ENCODE data around the gene CDC42BPG.
"Not testable (repeated sequence)": the region's sequence is repeated elsewhere in the genome, so short reads cannot be mapped to it uniquely, and the experiment has no call there.

The CDC42BPG gene

DNA sequence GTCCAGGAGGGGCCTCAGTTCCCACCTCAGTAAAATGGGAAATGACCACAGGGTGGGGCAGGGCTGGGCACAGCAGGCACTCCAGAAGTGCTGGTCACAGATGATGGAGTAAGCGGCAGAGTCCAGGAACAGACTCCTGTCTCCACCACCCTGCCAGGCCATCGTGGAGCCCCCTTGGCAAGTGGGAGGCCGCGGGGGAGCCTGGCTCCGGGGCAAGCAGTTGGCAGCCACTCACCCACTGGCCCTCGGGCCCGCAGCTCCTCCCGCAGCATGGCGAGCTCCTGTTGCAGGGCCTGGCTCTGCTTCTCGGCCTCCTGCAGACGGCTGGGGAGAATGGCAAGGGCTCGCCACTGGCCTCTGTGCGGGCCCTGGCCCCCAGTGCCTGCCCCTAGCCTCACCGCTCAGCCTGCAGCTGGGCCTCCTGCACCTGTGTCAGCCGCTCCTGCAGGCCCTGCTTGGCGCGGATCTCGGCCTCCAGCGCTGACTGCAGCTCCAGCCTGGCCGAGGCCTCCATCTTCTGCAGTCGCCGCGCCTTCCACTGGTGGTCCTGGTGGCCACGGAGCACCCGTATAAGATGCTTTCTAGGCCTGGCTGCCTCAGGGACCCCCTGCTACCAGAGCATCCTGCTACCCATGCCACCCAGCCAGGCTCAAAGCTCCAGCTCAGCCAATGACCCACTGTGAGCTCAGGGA, 10.3 kb downstream of the CDC42BPG start:
- no peak for DNase-seq

DNA sequence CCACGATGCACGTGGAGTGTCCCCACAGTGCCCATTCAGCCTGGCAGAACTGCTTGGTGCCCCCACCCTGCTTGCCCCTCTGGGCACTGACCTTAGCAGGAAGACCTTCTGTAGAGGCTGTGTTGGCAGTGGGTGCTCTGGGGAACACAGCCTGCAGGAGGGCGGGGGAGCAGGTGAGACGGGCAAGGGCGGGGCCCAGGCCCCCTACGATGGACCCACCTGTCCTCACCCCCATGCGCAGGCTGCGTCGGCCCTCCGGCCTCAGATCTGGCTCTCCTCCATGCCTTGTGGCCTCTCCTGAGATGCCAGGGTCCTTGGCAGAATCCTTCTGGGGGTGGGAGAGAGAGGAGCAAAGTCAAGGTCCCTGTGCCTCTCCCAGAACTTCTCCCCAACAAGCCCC, 10.9 kb downstream of the CDC42BPG start:
- no peak for DNase-seq

DNA sequence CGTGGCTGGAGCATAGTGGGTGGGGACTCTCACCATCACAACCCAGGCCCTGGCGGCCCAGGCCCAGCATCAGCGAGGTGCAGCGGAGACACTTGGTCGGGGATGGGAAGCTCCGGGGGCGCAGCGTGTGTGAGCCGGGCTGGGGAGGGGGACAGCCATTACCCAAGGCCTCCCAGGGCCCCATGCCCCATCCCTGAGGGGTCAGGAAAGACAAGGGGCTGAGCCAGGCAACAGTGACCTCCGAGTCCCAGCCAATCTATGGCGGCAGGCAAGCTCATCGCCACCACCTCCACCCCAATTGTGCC, 11.3 kb downstream of the CDC42BPG start:
- no peak for DNase-seq

DNA sequence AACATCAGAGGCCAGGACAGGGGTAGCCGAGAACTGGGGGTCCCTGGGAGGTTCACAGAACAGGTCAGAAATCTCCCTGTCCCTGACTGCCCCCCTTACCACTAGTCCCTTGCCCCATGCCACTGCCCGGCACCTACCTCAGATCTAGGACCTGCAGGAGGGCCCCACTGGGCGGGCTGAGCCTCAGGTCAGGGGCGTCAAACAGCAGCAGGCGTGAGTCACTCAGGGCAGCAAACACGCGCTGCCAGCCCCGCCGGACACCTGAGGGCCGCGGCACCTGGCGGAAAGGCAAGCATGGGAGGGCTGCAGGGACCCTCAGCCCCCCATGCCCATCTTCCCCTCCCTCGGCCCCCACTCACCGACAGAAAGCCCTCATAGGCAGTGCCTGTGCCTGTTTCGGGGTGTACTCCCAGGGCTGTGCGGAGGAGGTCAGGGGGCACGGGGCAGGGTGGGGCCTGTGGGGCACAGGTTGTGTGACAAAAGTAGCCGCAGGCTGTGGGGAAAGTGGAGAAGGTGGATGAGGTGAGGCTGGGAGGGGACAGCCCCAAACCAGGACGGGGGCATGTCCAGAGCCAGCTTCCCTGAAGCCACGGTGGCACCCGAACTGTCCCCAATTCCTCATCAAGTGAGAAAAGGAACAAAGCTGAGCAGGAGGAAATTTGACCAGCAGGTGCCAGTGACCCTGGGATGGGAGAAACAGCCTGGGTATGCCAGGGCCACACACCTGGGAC, 11.8 kb downstream of the CDC42BPG start:
- DNase-seq, result no peak

DNA sequence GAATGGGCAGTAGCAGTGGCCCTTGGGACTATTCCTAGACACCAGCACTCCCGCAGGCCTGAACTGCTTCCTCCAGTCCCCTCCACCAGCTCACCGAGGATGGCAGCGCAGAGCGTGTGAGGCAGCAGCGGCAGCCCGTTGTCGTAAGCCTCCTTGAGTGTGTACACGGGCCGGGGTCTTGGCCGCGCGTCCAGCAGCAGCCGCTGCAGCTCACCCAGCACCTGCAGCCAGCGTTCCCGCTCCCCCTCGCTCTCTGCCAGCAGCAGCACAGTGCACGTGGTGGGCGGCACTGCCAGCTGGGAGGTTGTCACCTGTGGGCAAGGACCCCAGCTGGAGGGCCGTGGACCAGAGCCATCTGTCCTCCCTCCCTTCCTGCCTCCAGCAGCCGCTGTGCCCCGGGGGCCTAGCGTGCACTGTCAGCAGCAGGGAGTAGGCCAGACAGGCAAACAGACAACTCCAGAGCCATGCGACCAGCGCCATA, 13.0 kb downstream of the CDC42BPG start:
- DNase-seq, result no peak

DNA sequence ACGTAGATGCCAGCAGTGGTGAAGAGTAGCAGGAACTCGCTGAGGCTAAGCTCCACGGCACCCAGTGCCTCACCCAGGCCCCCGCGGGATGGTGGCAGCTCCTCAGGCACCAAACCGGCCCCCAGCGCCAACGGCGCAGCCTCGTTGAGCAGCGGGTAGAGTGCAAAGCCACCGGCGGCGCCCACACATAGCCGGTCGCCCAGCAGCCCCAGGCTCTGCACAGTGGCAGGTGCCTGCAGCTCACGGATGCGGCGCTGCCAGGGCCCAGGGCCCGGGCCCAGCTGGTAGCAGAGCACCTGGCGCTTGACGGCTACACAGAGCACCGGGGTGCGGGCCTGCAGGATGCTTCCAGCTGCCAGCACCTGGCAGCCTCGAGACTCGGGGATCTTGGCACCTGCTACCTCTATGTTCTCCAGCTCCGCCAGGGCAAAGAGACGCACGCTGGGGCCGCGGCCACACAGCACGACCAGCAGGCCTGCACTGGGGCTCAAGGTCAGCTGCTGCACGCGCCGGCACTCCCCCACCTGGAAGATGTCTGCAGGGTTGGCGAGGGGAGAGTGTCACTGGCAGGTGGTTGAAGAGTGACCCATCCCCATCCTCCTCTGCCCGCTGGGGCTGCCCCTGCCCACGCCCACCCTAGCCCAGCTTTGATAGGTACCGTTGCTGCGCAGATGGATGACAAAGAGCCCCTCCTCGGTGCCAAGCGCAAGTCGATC, 14.8 kb downstream of the CDC42BPG start:
- DNase-seq, result no peak

DNA sequence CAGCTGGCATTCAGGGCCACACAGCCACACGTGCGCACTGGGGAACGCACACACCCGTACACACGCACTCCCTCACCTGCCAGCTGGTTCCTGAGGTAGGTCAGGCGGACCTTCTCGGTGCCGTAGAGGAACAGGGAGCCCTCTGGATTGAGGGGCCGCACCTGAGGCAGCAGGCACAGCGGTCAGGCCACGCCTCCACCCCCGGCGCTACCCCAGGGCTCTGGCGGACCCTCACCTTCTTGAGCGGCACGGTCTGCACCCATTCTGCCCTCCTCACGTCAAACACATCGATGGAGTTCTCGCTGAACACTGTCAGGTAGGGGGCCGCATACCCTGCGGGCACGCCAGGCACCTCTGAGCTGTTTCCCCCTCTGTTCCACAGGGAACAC, 17.0 kb downstream of the CDC42BPG start:
- DNase-seq, result no peak

DNA sequence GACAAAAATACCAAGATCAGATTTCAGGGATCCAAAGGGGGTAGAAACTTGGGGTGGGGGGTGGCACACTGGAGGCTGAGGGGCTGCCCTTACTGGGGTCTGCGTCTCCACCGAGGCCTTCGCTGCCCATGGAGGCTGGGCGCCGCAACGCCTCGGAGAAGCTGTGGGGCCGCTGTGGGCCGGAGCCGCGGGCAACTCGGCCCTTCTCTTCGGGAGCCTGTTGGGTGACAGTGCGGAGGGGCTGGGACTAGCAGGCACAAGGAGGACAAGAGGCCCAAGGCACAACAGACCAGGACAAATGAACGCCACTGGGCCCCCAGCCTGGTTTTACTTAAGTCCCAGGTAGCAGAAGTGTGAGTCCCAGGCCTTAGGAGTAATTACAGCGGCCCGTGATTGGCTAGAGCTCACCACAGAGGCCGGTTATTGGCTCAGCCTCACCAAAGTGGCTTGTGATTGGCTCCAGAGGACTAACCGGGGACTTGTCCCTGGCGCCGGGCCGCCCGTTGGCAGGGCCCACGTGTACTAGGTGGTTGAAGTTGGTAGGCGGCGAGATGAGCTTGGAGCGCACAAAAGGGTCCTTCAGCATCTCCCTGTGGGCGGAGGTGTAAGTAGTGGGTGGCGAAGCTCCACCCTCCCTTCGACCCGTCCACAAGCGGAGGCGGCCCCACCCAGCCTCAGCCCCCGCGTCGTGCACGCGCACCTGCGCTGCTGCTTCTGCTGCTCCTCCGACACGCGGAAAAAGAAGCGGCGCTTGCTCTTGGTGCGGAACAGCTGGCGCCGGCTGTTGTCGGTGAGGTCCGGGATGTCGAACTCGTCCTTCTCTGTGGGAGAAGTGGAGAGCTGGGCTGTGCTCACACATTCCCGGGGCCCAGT, 17.6 kb downstream of the CDC42BPG start:
- DNase-seq, result no peak

DNA sequence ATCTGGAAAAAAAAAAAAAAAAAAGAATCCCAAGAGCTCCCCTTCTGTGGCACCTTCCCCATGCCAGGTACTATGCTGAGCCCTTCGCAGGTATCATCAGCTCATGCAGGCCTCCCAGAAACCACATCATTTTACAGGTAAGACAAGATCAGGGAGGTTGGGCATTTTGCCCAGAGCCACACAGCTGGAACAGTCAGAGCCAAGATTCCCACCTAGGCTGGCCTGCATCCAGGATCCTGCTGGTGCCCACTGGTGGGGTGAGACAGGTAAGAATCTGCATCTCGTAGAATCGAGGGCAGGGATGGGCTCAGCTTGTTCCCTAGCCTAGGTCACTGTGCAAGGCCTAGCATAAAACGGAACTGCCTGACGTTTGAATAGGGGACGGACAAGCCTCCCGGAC, 18.4 kb downstream of the CDC42BPG start:
- DNase-seq, result no peak

DNA sequence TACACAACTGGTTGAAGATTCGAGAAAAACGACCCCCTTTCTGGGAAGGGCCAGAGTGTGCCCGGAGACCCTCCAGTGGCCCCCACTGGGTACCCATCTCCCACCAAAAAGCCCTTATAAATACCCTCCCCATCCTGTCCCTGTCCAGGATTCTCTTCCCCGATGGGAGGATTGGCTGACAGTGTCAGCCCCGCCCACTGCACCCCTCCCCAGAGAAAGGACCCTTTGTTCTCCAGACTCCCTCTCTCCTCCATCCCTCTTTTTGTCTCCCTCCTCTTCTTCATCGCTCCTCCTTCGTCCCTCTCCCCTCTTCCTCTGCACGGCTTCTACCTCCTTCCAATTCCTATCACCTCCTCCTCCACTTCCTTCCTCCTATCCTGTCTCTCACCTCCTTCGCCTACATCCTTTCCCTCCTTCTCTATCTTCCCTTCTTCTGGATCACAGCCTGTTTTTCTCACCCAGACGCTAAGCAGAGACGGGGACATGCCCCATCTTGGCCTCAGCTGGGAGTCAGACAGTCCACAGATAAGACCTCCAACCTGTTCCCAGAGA, 20.8 kb downstream of the CDC42BPG start:
- DNase-seq, result no peak

DNA sequence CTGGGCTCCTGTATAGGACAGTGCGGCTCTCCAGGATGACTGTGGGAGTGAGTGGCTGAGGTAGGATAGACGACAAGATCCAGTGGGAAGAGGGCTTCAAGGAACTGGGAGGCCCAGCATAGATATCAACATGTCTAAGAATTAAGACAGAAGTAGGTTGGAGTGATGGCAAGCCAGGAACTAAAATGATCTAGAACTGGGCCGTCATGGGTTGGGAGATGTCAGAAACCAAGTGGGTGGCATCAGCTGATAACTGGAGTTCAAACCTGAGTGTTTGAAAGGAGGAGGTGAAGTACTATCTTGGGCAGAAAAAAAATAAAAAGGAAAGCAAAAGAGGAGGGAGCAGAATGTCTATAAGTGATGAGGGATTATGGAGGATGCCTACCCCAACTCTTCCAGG, 27.0 kb downstream of the CDC42BPG start:
- DNase-seq, result no peak

DNA sequence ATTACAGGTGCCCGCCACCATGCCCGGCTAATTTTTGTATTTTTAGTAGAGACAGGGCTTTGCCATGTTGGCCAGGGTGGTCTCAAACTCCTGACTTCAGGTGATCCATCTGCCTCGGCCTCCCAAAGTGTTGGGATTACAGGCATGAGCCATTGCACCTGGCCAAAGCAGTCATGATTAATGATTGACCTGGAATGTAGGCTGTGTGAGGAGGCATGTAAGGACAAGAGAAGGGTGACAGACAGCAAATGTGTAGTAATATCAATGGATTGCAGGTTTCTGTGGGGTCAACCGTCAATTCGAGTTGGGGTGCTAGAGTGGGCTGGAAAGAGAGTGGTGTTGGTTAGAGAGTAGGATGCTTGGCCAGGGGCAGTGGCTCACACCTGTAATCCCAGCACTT, 29.0 kb downstream of the CDC42BPG start:
- DNase-seq, result not testable (repeated sequence)

DNA sequence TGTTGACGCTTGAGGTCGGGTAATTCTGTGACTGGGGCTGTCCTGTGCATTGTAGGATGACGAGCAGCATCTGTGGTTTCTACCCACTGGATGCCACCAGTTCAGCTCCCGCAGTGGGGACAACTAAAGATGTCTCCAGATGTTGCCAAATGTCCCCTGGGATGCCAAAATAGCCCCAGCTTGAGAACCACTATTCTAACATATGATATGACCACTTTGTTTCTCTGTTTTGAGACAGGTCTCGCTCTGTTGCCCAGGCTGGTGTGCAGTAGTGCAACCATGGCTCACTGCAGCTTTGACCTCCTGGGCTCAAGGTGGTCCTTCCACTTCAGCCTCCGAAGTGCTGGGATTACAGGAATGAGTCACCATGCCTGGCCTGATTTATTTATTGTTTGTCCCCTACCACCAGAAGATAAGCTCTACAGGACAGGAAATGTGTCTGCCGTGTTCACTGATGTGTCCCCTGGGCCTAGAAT, 29.7 kb downstream of the CDC42BPG start:
- no peak for DNase-seq

DNA sequence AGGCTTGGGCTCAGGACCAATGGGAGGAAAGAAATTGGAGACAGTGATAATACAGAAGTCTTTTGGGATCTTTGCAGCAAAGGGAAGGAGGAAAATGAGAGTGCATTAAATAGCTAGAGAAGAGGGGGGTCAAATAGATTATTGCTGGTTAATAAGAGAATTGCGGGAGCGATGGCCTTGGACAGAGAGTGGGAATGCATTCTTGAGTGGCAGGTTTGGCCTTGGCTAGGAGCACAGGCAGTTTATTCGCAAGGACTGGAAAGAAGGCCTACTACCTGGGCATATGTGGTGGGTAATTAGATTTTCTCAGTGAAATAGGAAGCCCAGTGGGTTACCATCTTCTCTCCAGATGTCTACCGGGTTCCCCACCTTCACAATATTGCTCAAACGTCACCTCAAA, 30.6 kb downstream of the CDC42BPG start:
- DNase-seq, result no peak

DNA sequence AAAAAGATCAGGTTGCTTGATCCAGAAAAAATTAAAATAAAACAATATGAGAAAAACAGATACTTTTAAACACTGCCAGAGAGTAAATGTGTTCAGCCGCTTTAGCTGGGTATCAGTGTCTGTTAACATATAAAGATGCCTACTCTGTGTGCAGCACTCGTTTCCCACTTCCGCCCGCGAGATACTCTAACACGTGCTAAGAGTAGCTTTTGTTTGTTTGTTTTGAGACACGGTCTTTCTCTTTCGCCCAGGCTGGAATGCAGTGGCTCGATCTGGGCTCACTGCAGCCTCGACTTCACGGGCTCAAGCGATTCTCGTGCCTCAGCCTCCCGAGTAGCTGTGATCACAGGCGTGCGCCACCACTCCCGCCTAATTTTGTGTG, 33.6 kb downstream of the CDC42BPG start:
- DNase-seq, result no peak

DNA sequence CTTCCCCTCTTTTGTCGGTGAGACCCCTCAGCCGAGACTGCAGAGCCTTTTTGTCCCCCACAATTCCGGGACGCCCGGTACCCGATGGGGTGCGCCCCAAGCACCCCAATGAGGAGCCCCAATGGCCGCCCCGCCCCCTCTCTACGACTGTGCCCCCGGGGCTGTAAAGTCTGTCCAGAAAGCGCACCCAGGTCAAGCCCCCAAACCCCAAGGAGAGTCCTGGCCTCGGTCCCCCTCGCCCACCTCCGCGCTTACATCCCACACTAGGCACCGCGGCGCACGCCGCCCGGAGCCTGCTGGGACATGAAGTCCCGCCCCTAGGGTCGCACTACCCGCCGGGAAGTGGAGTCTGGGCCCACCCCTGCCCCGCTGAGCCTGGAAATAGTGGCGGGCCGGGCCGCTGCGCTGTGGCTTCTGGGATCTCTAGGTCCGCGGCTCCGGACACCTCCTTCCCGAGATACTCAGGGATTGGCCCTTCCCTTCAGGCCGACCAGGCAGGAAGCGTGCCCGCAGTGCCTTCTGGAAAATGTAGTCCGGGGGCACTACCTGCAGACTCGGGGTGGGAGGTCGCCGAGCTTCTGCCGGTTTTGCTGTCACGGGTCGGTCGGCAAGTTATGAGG, 34.1 kb downstream of the CDC42BPG start, which contains the start of gene MEN1:
MEN1 (minus strand) TSS at position 281 of the 620 bp plus-strand sequence. CDS start 442 bp downstream, outside the sequence.
- DNase-seq, result peak; percentile 98

DNA sequence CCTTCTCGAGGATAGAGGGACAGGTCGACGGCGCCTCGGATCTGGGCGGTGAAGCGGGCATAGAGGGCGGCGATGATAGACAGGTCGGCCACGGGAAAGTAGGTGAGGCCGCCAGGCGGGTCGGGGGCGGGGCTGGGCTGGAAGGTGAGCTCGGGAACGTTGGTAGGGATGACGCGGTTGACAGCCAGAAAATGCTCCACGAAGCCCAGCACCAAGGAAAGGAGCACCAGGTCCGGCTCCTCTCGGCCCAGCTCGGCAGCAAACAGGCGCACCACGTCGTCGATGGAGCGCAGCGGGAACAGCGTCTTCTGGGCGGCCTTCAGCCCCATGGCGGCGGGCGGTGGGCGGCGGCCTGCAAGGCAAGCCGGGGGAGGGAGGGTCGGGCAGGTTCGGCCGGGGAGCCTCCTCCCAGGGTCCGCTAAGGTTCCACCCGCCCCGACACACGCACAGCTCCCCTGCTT, 34.6 kb downstream of the CDC42BPG start:
- DNase-seq, result peak; percentile 37

DNA sequence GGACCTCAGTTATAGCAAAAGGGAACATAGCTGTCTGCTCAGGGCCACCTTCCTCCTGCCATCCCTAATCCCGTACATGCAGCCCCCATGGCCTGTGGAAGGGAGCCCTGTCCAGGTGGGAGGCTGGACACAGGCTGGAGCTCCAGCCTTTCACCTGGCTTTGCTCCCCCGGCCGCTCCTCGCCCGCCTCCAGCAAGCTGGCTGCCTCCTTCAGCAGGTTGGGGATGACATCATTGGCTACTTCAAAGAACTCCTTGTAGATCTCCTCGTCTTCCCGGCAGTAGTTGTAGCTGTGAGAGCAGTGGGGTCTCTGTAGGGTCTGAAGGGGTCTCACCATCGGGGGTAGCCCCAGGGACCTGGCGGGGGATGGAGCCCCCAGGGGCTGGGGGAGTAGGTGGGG, 39.0 kb downstream of the CDC42BPG start:
- DNase-seq, result no peak

DNA sequence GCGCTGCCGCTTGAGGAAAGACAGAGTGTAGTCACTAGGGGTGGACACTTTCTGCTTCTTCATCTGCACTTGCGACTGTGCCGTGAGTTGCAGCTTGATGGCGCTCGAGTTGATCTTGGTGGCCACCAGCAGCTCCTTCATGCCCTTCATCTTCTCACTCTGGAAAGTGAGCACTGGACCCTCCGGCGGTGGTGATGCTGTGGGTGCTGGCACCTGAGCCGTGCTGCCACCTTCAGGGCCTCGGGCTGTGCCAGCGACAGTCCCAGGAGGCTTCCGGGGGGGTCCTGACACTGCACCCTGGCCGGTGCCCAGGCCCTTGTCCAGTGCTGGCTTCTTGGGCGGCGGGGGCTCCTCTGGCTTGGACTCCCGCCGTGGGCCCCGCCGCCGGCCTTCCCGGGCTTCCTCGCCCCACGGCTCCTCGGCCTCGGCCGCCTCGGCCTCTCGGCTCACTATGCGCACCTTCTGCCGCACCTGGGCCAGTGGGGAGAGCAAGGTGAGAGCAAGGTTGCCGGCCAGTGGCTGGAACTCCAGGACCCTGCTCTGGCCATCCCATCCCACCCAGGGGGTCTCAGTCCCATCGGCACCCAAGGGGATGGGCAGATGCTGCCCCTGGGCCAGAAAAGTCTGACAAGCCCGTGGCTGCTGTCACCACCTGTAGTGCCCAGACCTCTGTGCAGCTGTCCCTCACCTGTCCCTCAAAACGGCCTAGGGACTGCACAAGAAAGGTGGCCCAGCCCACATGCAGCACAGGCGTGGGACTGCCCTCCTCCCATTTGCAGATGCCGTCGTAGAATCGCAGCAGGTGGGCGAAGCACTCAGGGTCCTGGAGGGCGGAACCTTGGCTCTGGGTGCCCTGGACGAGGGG, 39.9 kb downstream of the CDC42BPG start:
- DNase-seq, result no peak

DNA sequence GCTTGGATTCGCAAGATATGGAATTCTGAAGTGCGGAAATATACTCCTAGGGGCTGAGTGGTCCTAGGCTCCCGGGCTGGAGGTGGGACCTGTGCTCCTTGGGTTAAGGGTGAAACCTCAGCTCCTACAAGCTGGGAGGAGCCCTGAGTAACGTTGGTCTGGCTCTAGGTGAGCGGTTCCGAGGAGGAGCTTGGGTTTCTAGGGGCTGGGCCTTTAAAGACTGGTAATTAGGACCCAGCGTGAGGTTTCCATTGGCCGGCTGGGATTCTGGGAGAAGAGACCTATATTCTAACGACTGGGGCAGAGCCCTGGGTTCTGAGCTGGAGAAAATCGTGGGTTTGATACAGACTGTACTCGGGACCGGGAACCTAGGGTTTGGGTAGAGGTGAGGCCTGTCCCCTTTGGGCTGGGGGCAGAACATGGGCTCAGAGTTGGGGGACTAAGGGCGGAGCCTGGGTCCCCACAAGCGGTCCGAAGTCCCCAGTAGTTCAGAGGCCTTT, 40.6 kb downstream of the CDC42BPG start:
- DNase-seq, result no peak
